Naive thymus-derived CD4-positive, alpha-beta T cell (primary cell): ENCODE data around the gene DPEP1. TPM values are rescaled to one million over a fixed set of nuclear protein-coding genes. Genes with fewer than 3 reads are reported as not detected.
A peak's percentile ranks its signal among the peaks of the same experiment; 100 is the strongest.

ENCODE experiments used
- ATAC-seq: fragments of 150-1000 bp; cut with Tn5 transposase; 2 replicates; pipeline ENCODE4 v1.10.0; 2021; ENCODE audit warnings: mild to moderate bottlenecking, moderate library complexity
- CTCF ChIA-PET: fragments of 350-600 bp; sonication (Branson Sonifier 250); formaldehyde crosslinking; loops from one replicate; lab custom pipeline; 2021; ENCODE audit warnings: antibody characterized with exemption; lab: Charles Lee
- POLR2A ChIA-PET: fragments of 350-600 bp; sonication (Branson Sonifier 250); formaldehyde crosslinking; loops from one replicate; lab custom pipeline; 2021; ENCODE audit warnings: antibody characterized with exemption, inconsistent platforms; lab: Charles Lee
- DNase-seq, 9 donors: peaks; one replicate each; pipeline versions ENCODE4 v3.0.0 to v3.0.0-alpha.2; 2020 to 2022; ENCODE audit warnings: mixed read lengths in 1 of 9
- H3K27ac ChIP-seq: one replicate; pipeline ENCODE4 v1.7.0; 2013; ENCODE audit warnings: mild to moderate bottlenecking, low read depth, low read length, moderate library complexity
- H3K27me3 ChIP-seq, 2 donors: one replicate each; pipeline ENCODE4 v1.7.0; 2013; ENCODE audit warnings: low read length in 2 of 2, mild to moderate bottlenecking in 2 of 2, moderate library complexity in 2 of 2; ENCODE audit not compliant: control insufficient read depth in 2 of 2, insufficient read depth in 2 of 2
- H3K36me3 ChIP-seq, 3 experiments: 1 replicate in 2 of 3; 2 replicates in 1 of 3; pipeline ENCODE4 v1.7.0; 2013; ENCODE audit warnings: low read length in 3 of 3, mild to moderate bottlenecking in 3 of 3, moderate library complexity in 1 of 3; ENCODE audit not compliant: insufficient read depth in 3 of 3, control insufficient read depth in 2 of 3
- H3K4me1 ChIP-seq, 2 donors: one replicate each; pipeline ENCODE4 v1.7.0; 2013; ENCODE audit warnings: low read length in 2 of 2, mild to moderate bottlenecking in 2 of 2, moderate library complexity in 1 of 2; ENCODE audit not compliant: control insufficient read depth in 2 of 2, insufficient read depth in 2 of 2
- H3K4me3 ChIP-seq: 2 replicates; pipeline ENCODE4 v1.7.0; 2013; ENCODE audit warnings: mild to moderate bottlenecking, low read length
- H3K9me3 ChIP-seq, 3 experiments: 1 replicate in 2 of 3; 2 replicates in 1 of 3; pipeline ENCODE4 v1.7.0; 2013; ENCODE audit warnings: low read length in 3 of 3; ENCODE audit not compliant: control insufficient read depth in 2 of 3
- H3K27ac Mint-ChIP-seq, 9 donors: one replicate each; pipeline ENCODE4 v1.8.0; 2020 to 2022; ENCODE audit warnings: mixed read lengths in 9 of 9, mild to moderate bottlenecking in 8 of 9, moderate library complexity in 5 of 9, inconsistent platforms in 2 of 9
- H3K27me3 Mint-ChIP-seq, 5 donors: one replicate each; pipeline ENCODE4 v1.8.0; 2021 to 2022; ENCODE audit warnings: mixed read lengths in 5 of 5, mild to moderate bottlenecking in 1 of 5
- H3K36me3 Mint-ChIP-seq, 5 donors: one replicate each; pipeline ENCODE4 v1.8.0; 2020 to 2022; ENCODE audit warnings: mixed read lengths in 5 of 5, mild to moderate bottlenecking in 3 of 5, inconsistent platforms in 1 of 5
- H3K4me1 Mint-ChIP-seq, 7 donors: one replicate each; pipeline ENCODE4 v1.8.0; 2020 to 2022; ENCODE audit warnings: mixed read lengths in 7 of 7, mild to moderate bottlenecking in 3 of 7, inconsistent platforms in 1 of 7
- H3K4me3 Mint-ChIP-seq, 10 donors: one replicate each; pipeline ENCODE4 v1.8.0; 2020 to 2022; ENCODE audit warnings: mild to moderate bottlenecking in 10 of 10, mixed read lengths in 10 of 10, moderate library complexity in 6 of 10, inconsistent platforms in 2 of 10
- H3K9me3 Mint-ChIP-seq, 11 donors: one replicate each; pipeline ENCODE4 v1.8.0; 2020 to 2022; ENCODE audit warnings: mixed read lengths in 11 of 11, mild to moderate bottlenecking in 4 of 11, inconsistent platforms in 1 of 11, moderate library complexity in 1 of 11
- intact Hi-C, 2 donors: fragments of 100-400 bp; cut with micrococcal nuclease; formaldehyde crosslinking; loops; one replicate each; pipeline ENCODE4 v1.15.1; 2023
- polyA plus RNA-seq, 2 donors: library from polyadenylated mRNA; unstranded; fragments of 300-500 nt; fragmentation: Illumina TruSeq; gene quantifications; one replicate each; pipeline ENCODE4 v1.2.3, GENCODE V29; 2021
- total RNA-seq, 6 experiments: library from RNA in 5 of 6; stranded (reverse) in 5 of 6; gene quantifications; 1 replicate in 5 of 6; 2 replicates in 1 of 6; pipeline ENCODE4 v1.2.3 and lab custom pipeline; 2021 to 2026

DPEP1 gene
- total and polyA plus RNA-seq, 7 experiments from 2014 or later, result not detected

DNA sequence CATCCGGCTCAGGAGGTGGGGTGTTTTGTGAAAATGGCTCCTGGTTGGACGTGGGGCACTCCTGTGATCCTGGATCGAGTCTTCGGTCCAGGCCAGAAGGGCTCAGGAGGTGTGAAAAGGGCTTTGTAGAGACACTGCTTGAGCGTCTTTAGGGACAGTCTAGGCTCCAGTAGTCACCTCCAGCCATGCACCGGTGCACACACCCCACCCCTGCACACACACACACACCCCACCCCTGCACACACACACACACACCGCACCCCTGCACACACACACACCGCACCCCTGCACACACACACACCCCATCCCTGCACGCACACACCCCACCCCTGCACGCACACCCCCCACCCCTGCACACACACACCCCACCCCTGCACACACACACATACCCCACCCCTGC, 25.0 kb downstream of the DPEP1 start:
- Mint-ChIP-seq H3K4me1 (peaks cover 0 to 10% (median 7%) of the 10 kb centered on the region in 7 donors), H3K27ac (no peak overlapping the region), H3K27me3 (no peaks in the 10 kb centered on the region), H3K4me3 (no peak overlapping the region), H3K36me3 (no peaks in the 10 kb centered on the region), H3K9me3 (no peaks in the 10 kb centered on the region)
- ChIA-PET CTCF (no interaction called here), POLR2A (interaction anchor here (0.5 kb wide), 1 partner anchor 239 kb away, joined by 5 read pairs; no protein-coding TSS in a partner anchor)
- H3K36me3 ChIP-seq, result no peaks in the 10 kb centered on the region
- no peak for DNase-seq
- intact Hi-C loops, result no loop called here
- H3K4me1 ChIP-seq, result no peaks in the 10 kb centered on the region
- H3K4me3 ChIP-seq, result no peak overlapping the region
- no peak for ATAC-seq
- no peaks in the 10 kb centered on the region for H3K27me3 ChIP-seq
- H3K27ac ChIP-seq, result no peak overlapping the region
- no peaks in the 10 kb centered on the region for H3K9me3 ChIP-seq

DNA sequence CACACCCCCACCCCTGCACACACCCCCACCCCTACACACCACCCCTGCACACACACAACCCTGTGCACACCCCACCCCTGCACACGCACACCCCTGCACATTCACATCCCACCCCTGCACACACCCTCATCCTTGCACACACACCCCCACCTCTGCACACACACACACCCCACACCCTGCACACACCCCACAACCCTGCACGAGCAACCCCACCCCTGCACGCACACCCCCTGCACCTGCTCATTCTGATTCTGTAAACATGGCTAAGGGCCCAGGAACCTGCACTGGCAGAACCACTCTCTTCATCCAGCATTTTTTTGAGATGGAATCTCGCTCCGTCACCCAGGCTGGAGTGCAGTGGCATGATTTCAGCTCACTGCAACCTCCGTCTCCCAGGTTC, 25.9 kb downstream of the DPEP1 start:
- Mint-ChIP-seq H3K4me3 (no peak overlapping the region), H3K27ac (peak overlapping the region in 1 of 9 donors; percentile 33), H3K27me3 (no peaks in the 10 kb centered on the region), H3K36me3 (no peaks in the 10 kb centered on the region), H3K4me1 (peaks cover 0 to 10% (median 7%) of the 10 kb centered on the region in 7 donors), H3K9me3 (no peaks in the 10 kb centered on the region)
- no peak for DNase-seq
- POLR2A ChIA-PET, result no interaction called here
- no peaks in the 10 kb centered on the region for H3K27me3 ChIP-seq
- no peaks in the 10 kb centered on the region for H3K9me3 ChIP-seq
- CTCF ChIA-PET, result no interaction called here
- H3K4me3 ChIP-seq, result no peak overlapping the region
- intact Hi-C loops, result no loop called here
- H3K4me1 ChIP-seq, result no peaks in the 10 kb centered on the region
- no peak for ATAC-seq
- H3K36me3 ChIP-seq, result peaks cover 0 to 6% (median 0%) of the 10 kb centered on the region in 3 experiments
- no peak overlapping the region for H3K27ac ChIP-seq

DNA sequence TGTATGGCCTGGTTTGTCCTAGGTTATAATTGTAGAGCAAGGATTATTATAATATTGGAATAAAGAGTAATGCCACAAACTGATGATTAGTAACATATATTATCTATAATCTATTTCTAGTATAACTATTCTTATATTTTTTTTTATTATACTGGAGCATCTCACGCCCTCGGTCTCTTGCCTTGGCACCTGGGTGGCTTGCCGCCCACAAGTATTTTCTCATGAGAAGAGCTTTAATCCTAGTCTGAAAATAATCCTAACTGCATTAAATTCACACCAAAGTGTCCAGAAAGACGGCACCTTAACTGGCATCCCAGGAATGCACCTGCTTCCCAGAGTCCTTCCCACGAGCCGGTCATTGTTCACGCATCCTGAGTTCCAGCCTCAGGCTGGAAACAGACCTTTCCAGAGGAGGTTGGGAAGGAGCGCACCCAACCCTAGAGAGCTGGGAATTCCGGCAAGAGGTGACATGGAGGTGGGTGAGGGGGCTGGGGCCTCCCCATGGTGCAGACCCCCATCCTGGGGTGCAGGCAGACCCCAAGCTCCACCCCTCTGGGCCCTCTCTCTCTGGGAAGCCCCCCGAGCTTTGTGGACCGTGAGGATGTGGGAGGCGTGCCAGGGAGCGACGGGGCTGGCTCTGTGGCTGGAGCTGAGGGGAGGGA, 28.1 kb downstream of the DPEP1 start:
- peaks cover 0 to 10% (median 7%) of the 10 kb centered on the region in 7 donors for H3K4me1 Mint-ChIP-seq
- Histone ChIP-seq H3K4me3 (no peak overlapping the region), H3K27me3 (no peaks in the 10 kb centered on the region), H3K36me3 (peaks cover 0 to 29% (median 16%) of the 10 kb centered on the region in 3 experiments), H3K27ac (no peak overlapping the region), H3K4me1 (no peaks in the 10 kb centered on the region), H3K9me3 (no peaks in the 10 kb centered on the region)
- no peak for ATAC-seq
- ChIA-PET POLR2A (interaction anchor here (0.6 to 1.2 kb wide), 3 partner anchors 45 to 424 kb away, joined by 3 read pairs; partner anchors contain the start of genes CDK10 and ZNF778), CTCF (interaction anchor here (0.7 to 1.2 kb wide), 4 partner anchors 10 to 329 kb away, joined by 3 to 5 read pairs (median 4); no protein-coding TSS in a partner anchor)
- peak overlapping the region in 1 of 9 donors; percentile 78 for H3K27ac Mint-ChIP-seq
- peaks cover 0 to 4% (median 0%) of the 10 kb centered on the region in 5 donors for H3K36me3 Mint-ChIP-seq
- no peak for DNase-seq
- peak overlapping the region in 8 of 10 donors; percentile 48 to 85 (median 74) for H3K4me3 Mint-ChIP-seq
- no peaks in the 10 kb centered on the region for H3K27me3 Mint-ChIP-seq
- H3K9me3 Mint-ChIP-seq, result no peaks in the 10 kb centered on the region
- intact Hi-C loops, result loop anchor here (1.0 to 5.0 kb wide), 4 partner anchors 67 to 308 kb away; partner anchors contain the start of gene RPL13 (in 1 of the 2)

DNA sequence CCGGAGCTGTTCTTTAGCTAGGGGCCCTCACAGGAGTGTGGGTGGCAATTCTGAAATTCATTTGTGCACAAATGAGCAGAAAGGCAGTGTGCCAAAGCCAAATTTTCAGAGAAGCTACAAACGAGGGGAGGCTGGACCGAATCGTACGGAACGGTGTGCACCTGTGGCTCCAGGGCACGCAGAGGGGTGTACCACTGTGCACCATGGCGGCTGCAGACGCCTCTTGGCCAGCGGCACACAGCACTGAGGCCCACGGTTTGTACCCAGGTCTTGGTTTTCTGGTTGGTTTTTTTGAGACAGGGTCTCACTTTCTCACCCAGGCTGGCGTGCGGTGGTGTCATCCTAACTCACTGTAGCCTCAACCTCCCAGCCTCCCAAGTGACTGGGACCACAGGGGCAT, 29.1 kb downstream of the DPEP1 start:
- intact Hi-C loops, result loop anchor here in 1 of 2 donors (5.0 kb wide), 1 partner anchor 80 kb away; the partner anchor contains the start of gene RPL13
- no peaks in the 10 kb centered on the region for H3K4me1 ChIP-seq
- ATAC-seq, result no peak

DNA sequence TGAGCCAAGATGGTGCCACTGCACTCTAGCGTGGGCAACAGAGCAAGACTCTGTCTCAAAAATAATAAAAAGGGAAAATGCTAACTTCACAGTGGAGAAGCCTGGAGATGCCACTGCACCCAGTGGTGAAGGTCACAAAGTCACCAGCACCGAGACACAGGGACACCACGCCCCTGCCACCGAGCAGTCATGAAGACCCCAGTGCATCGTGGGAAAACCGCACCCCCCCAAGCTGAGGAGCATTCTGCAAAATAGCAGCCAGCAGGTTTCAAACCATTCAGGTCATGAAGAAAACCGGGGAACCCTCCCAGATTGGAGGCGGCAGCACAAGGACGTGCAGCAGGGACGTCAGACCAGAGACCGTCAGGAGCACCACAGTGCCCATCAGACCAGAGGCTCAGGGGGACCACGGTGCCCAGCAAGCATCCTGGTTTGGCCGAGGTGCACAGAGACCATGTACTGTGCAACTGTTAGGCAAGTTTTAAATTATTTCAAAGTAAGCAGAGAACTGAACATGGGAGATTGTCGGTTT, 30.4 kb downstream of the DPEP1 start:
- peaks cover 0 to 41% (median 21%) of the 10 kb centered on the region in 3 experiments for H3K36me3 ChIP-seq
- ChIA-PET CTCF (no interaction called here), POLR2A (no interaction called here)
- H3K36me3 Mint-ChIP-seq, result peaks cover 0 to 10% (median 0%) of the 10 kb centered on the region in 5 donors
- H3K27me3 ChIP-seq, result no peaks in the 10 kb centered on the region
- peak overlapping the region in 1 of 9 donors; percentile 32 for H3K27ac Mint-ChIP-seq
- peaks cover 0 to 10% (median 7%) of the 10 kb centered on the region in 7 donors for H3K4me1 Mint-ChIP-seq
- H3K27me3 Mint-ChIP-seq, result no peaks in the 10 kb centered on the region
- H3K4me1 ChIP-seq, result no peaks in the 10 kb centered on the region
- no peak overlapping the region for H3K4me3 ChIP-seq
- DNase-seq, result no peak
- no peak for ATAC-seq
- no peak overlapping the region for H3K27ac ChIP-seq
- no peak overlapping the region for H3K4me3 Mint-ChIP-seq
- no peaks in the 10 kb centered on the region for H3K9me3 Mint-ChIP-seq
- intact Hi-C loops, result loop anchor here in 1 of 2 donors (5.0 kb wide), 1 partner anchor 82 kb away; the partner anchor contains the start of gene RPL13
- no peaks in the 10 kb centered on the region for H3K9me3 ChIP-seq

More for the DNA sequence above, 29.1 kb downstream of the DPEP1 start:
- DNase-seq, result no peak
- Mint-ChIP-seq H3K27ac (no peak overlapping the region), H3K4me1 (peaks cover 0 to 10% (median 7%) of the 10 kb centered on the region in 7 donors), H3K27me3 (no peaks in the 10 kb centered on the region), H3K36me3 (peaks cover 0 to 8% (median 0%) of the 10 kb centered on the region in 5 donors), H3K4me3 (no peak overlapping the region), H3K9me3 (no peaks in the 10 kb centered on the region)
- POLR2A ChIA-PET, result interaction anchor here (1.2 kb wide), 1 partner anchor 44 kb away, joined by 3 read pairs; the partner anchor contains the start of gene CDK10
- Histone ChIP-seq H3K27me3 (no peaks in the 10 kb centered on the region), H3K9me3 (no peaks in the 10 kb centered on the region), H3K4me3 (no peak overlapping the region), H3K36me3 (peaks cover 0 to 36% (median 21%) of the 10 kb centered on the region in 3 experiments), H3K27ac (no peak overlapping the region)
- CTCF ChIA-PET, result interaction anchor here (1.2 kb wide), 1 partner anchor 109 kb away, joined by 5 read pairs; no protein-coding TSS in a partner anchor

DNA sequence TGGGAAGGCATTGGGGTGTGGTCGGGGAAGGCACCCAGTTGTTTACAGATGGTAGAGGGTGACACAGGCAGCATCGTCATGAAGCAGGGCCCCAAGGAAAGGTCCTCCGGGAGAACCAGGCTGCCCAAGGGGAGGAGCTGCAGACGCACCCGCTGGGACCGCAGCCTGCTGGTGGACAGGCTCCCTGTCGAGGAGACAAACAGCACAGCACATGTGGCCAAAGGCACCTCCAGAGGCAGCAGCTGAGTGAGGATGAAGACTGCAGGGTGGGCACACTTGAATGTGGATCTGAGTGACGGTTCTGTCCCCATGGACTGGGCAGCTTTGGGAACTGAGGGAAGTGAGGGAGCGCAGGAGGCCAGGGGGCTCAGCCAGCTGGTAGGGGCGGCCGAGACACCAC, 31.7 kb downstream of the DPEP1 start:
- H3K36me3 ChIP-seq, result peaks cover 0 to 51% (median 21%) of the 10 kb centered on the region in 3 experiments
- H3K4me1 ChIP-seq, result no peaks in the 10 kb centered on the region
- DNase-seq (no peak), ATAC-seq (no peak)
- H3K27me3 ChIP-seq, result no peaks in the 10 kb centered on the region
- no peaks in the 10 kb centered on the region for H3K9me3 Mint-ChIP-seq
- H3K27ac Mint-ChIP-seq, result no peak overlapping the region
- H3K4me3 Mint-ChIP-seq, result no peak overlapping the region
- intact Hi-C loops, result no loop called here
- peaks cover 0 to 16% (median 0%) of the 10 kb centered on the region in 5 donors for H3K36me3 Mint-ChIP-seq
- no peaks in the 10 kb centered on the region for H3K9me3 ChIP-seq
- no peak overlapping the region for H3K27ac ChIP-seq
- ChIA-PET POLR2A (no interaction called here), CTCF (no interaction called here)
- no peak overlapping the region for H3K4me3 ChIP-seq
- H3K4me1 Mint-ChIP-seq, result peaks cover 0 to 10% (median 7%) of the 10 kb centered on the region in 7 donors
- H3K27me3 Mint-ChIP-seq, result no peaks in the 10 kb centered on the region
